Trophoblast cell (in vitro differentiated cells and primary cell): Measurements from ENCODE around the gene VSIG10L2.

Source experiments
- DNase-seq, 2 donors: peaks; one replicate each; pipeline ENCODE4 v3.0.0-alpha.2; 2016
- H2AFZ ChIP-seq: 2 replicates; pipeline ENCODE4 v1.6.1; 2013; ENCODE audit warnings: low read length, moderate library complexity, mild to moderate bottlenecking; ENCODE audit not compliant: insufficient read depth, poor library complexity
- H2AK5ac ChIP-seq: 2 replicates; pipeline ENCODE4 v1.6.1; 2013; ENCODE audit warnings: mild to moderate bottlenecking, low read length
- H2BK120ac ChIP-seq: 2 replicates; pipeline ENCODE4 v1.6.1; 2013; ENCODE audit warnings: low read length, mild to moderate bottlenecking, moderate library complexity; ENCODE audit not compliant: insufficient read depth, poor library complexity
- H2BK12ac ChIP-seq: 2 replicates; pipeline ENCODE4 v1.6.1; 2013; ENCODE audit warnings: mild to moderate bottlenecking, low read length, moderate library complexity
- H2BK5ac ChIP-seq: 2 replicates; pipeline ENCODE4 v1.6.1; 2013; ENCODE audit warnings: low read length, low read depth, moderate library complexity, mild to moderate bottlenecking; ENCODE audit not compliant: poor library complexity
- H3K14ac ChIP-seq: 2 replicates; pipeline ENCODE4 v1.6.1; 2013; ENCODE audit warnings: mild to moderate bottlenecking, low read length
- H3K18ac ChIP-seq: 2 replicates; pipeline ENCODE4 v1.6.1; 2013; ENCODE audit warnings: mild to moderate bottlenecking, low read length
- H3K23ac ChIP-seq: 2 replicates; pipeline ENCODE4 v1.6.1; 2013; ENCODE audit warnings: low read length
- H3K27ac ChIP-seq: 2 replicates; pipeline ENCODE4 v1.5.1; 2013; ENCODE audit warnings: low read depth, mild to moderate bottlenecking, inconsistent platforms, low read length, moderate library complexity
- H3K27me3 ChIP-seq: 2 replicates; pipeline ENCODE4 v1.6.1; 2013; ENCODE audit warnings: inconsistent platforms, mild to moderate bottlenecking, low read length, moderate library complexity; ENCODE audit not compliant: insufficient read depth
- H3K36me3 ChIP-seq, 2 experiments: 1 replicate in 1 of 2; 2 replicates in 1 of 2; pipeline ENCODE4 v1.6.1; 2013; ENCODE audit warnings: low read length in 2 of 2, mild to moderate bottlenecking in 2 of 2, moderate library complexity in 1 of 2; ENCODE audit not compliant: insufficient read depth in 2 of 2, control insufficient read depth in 1 of 2
- H3K4ac ChIP-seq: 2 replicates; pipeline ENCODE4 v1.6.1; 2013; ENCODE audit warnings: low read depth, mild to moderate bottlenecking, low read length, moderate library complexity
- H3K4me1 ChIP-seq, 2 experiments: 1 replicate in 1 of 2; 2 replicates in 1 of 2; pipeline ENCODE4 v1.6.1; 2013; ENCODE audit warnings: low read length in 2 of 2, mild to moderate bottlenecking in 2 of 2, moderate library complexity in 1 of 2; ENCODE audit not compliant: insufficient read depth in 2 of 2, control insufficient read depth in 1 of 2
- H3K4me2 ChIP-seq: 2 replicates; pipeline ENCODE4 v1.6.1; 2013; ENCODE audit warnings: inconsistent platforms, mild to moderate bottlenecking, low read length, moderate library complexity
- H3K4me3 ChIP-seq: 2 replicates; pipeline ENCODE4 v1.5.1; 2013; ENCODE audit warnings: mild to moderate bottlenecking, low read depth, low read length, inconsistent platforms
- H3K79me1 ChIP-seq: one replicate; pipeline ENCODE4 v1.6.1; 2013; ENCODE audit warnings: low read length
- H3K79me2 ChIP-seq: 2 replicates; pipeline ENCODE4 v1.6.1; 2013; ENCODE audit warnings: low read length, mild to moderate bottlenecking; ENCODE audit not compliant: control insufficient read depth, insufficient read depth, poor library complexity
- H3K9ac ChIP-seq: 2 replicates; pipeline ENCODE4 v1.6.1; 2013; ENCODE audit warnings: mild to moderate bottlenecking, low read length
- H3K9me3 ChIP-seq: 2 replicates; pipeline ENCODE4 v1.6.1; 2013; ENCODE audit warnings: low read depth, mild to moderate bottlenecking, control low read depth, inconsistent platforms, low read length; ENCODE audit not compliant: insufficient read depth
- H4K12ac ChIP-seq: 2 replicates; pipeline ENCODE4 v1.6.1; 2013; ENCODE audit warnings: low read depth, mild to moderate bottlenecking, low read length, moderate library complexity
- H4K8ac ChIP-seq: 2 replicates; pipeline ENCODE4 v1.6.1; 2013; ENCODE audit warnings: low read depth, mild to moderate bottlenecking, low read length, moderate library complexity
- H4K91ac ChIP-seq: one replicate; pipeline ENCODE4 v1.6.1; 2013; ENCODE audit warnings: low read depth, mild to moderate bottlenecking, low read length, moderate library complexity
- WGBS: extraction: QIAGEN DNeasy Blood & Tissue Kit; methylation state at CpG from one replicate; pipeline ENCODE4 v1.1.7; 2013; ENCODE audit warnings: missing lambda C conversion rate; ENCODE audit not compliant: insufficient read length, insufficient coverage; ENCODE audit errors: extremely low coverage; 5-methylcytosine and 5-hydroxymethylcytosine counted together

The VSIG10L2 gene

DNA sequence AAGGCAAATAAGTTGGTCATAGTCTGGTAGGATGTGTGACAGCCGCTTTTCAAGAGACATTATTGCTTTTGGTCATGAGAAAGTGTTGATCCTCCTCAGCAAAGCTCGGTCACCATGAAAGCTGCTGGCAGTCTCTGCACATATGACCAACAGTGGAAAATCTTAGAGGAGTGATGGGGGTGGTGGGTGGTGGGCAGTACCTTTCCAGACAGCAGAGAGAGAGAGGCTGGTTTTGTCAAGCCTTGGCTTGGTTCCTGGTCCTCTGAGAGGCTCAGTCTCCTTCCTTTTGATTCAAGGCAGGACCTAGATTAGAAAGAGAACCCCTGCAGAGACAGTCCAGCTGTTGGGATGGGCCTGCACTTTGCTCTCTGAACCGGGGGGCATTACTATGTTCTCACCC lies 20.0 kb upstream of the VSIG10L2 start:
- WGBS: no CpG with 5 or more reads among the region's 3 CpGs
- Histone ChIP-seq H3K14ac (no peak overlapping the region), H2AFZ (no peak overlapping the region)

GRCh38 chr11:125926682-125927081 lies 19.2 kb upstream of the VSIG10L2 start:
- Histone ChIP-seq H4K8ac (no peak overlapping the region), H3K4me2 (no peak overlapping the region), H3K4me1 (peaks cover 12 to 18% of the 10 kb centered on the region in 2 experiments), H2BK5ac (no peak overlapping the region), H3K4ac (no peak overlapping the region), H3K9ac (no peak overlapping the region), H2BK12ac (peak overlapping the region; percentile 65), H3K79me1 (peaks cover 4% of the 10 kb centered on the region), H2BK120ac (no peak overlapping the region), H4K91ac (peak overlapping the region; percentile 35), H3K27ac (no peak overlapping the region), H3K18ac (peak overlapping the region; percentile 35), H3K4me3 (no peak overlapping the region), H3K27me3 (no peaks in the 10 kb centered on the region), H3K14ac (peak overlapping the region; percentile 34), H3K23ac (no peak overlapping the region), H3K9me3 (no peaks in the 10 kb centered on the region), H2AK5ac (peak overlapping the region; percentile 53), H2AFZ (no peak overlapping the region), H3K79me2 (no peaks in the 10 kb centered on the region), H3K36me3 (no peaks in the 10 kb centered on the region), H4K12ac (no peak overlapping the region)
- no peak for DNase-seq
- WGBS: no CpG with 5 or more reads among the region's 12 CpGs

More for the DNA sequence above, 20.0 kb upstream of the VSIG10L2 start:
- Histone ChIP-seq H3K4me3 (no peak overlapping the region), H3K27me3 (no peaks in the 10 kb centered on the region), H2BK12ac (no peak overlapping the region), H3K4me2 (no peak overlapping the region), H3K9me3 (no peaks in the 10 kb centered on the region), H2BK120ac (no peak overlapping the region), H2AK5ac (no peak overlapping the region), H3K36me3 (no peaks in the 10 kb centered on the region), H3K23ac (no peak overlapping the region), H3K27ac (no peak overlapping the region), H3K79me1 (peaks cover 4% of the 10 kb centered on the region), H3K18ac (no peak overlapping the region), H3K4ac (no peak overlapping the region), H3K79me2 (no peaks in the 10 kb centered on the region), H2BK5ac (peak overlapping the region; percentile 7), H4K91ac (peak overlapping the region; percentile 15), H4K8ac (peak overlapping the region; percentile 34), H4K12ac (no peak overlapping the region), H3K4me1 (peaks cover 12 to 18% of the 10 kb centered on the region in 2 experiments), H3K9ac (no peak overlapping the region)
- no peak for DNase-seq

GRCh38 chr11:125929445-125930075 lies 16.3 kb upstream of the VSIG10L2 start:
- Histone ChIP-seq H3K4ac (no peak overlapping the region), H4K12ac (no peak overlapping the region), H2BK120ac (no peak overlapping the region), H3K14ac (no peak overlapping the region), H3K23ac (no peak overlapping the region), H2BK12ac (no peak overlapping the region), H2BK5ac (no peak overlapping the region), H3K9ac (no peak overlapping the region), H3K4me1 (peaks cover 11 to 15% of the 10 kb centered on the region in 2 experiments), H4K8ac (no peak overlapping the region), H2AK5ac (no peak overlapping the region), H3K4me2 (no peak overlapping the region), H4K91ac (no peak overlapping the region), H3K9me3 (no peaks in the 10 kb centered on the region), H3K18ac (no peak overlapping the region), H2AFZ (no peak overlapping the region), H3K36me3 (no peaks in the 10 kb centered on the region), H3K4me3 (no peak overlapping the region), H3K27ac (no peak overlapping the region), H3K27me3 (no peaks in the 10 kb centered on the region), H3K79me2 (no peaks in the 10 kb centered on the region), H3K79me1 (peaks cover 4% of the 10 kb centered on the region)
- no CpG with 5 or more reads among the region's 9 CpGs for WGBS
- no peak for DNase-seq

DNA sequence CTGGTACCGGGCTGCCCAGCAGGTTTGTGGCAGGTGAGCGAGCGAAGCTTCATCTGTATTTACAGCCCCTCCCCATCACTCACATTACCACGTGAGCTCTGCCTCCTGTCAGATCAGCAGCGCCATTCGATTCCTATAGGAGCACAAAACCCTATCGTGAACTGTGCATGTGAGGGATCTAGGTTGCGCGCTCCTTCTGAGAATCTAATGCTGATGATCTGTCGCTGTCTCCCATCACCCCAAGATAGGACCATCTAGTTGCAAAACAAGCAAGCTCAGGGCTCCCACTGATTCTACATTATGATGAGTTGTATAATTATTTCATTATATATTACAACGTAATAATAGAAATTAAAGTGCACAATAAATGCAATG lies 15.8 kb upstream of the VSIG10L2 start:
- H3K4me2 ChIP-seq: no peak overlapping the region
- peaks cover 4% of the 10 kb centered on the region for H3K79me1 ChIP-seq
- no peaks in the 10 kb centered on the region for H3K9me3 ChIP-seq
- H3K23ac ChIP-seq: no peak overlapping the region
- no peak for DNase-seq
- H3K27ac ChIP-seq: no peak overlapping the region
- no peak overlapping the region for H2BK12ac ChIP-seq
- H2AK5ac ChIP-seq: no peak overlapping the region
- H3K4ac ChIP-seq: no peak overlapping the region
- no peak overlapping the region for H3K14ac ChIP-seq
- H2BK5ac ChIP-seq: no peak overlapping the region
- H4K8ac ChIP-seq: no peak overlapping the region
- H3K79me2 ChIP-seq: no peaks in the 10 kb centered on the region
- H3K18ac ChIP-seq: no peak overlapping the region
- no peak overlapping the region for H3K4me3 ChIP-seq
- no peak overlapping the region for H4K91ac ChIP-seq
- H3K9ac ChIP-seq: no peak overlapping the region
- WGBS: no CpG with 5 or more reads among the region's 11 CpGs
- no peaks in the 10 kb centered on the region for H3K27me3 ChIP-seq
- no peaks in the 10 kb centered on the region for H3K36me3 ChIP-seq
- H2BK120ac ChIP-seq: no peak overlapping the region
- no peak overlapping the region for H2AFZ ChIP-seq
- H4K12ac ChIP-seq: no peak overlapping the region
- H3K4me1 ChIP-seq: peaks cover 8 to 11% of the 10 kb centered on the region in 2 experiments
